SK-N-SH treated with all-trans-retinoic acid at 6 μM for 48 hours (cell line): ENCODE data around the gene SNX18.

Experiments used
- ATAC-seq: fragments of 200-7000 bp; cut with Tn5 transposase; 3 replicates; pipeline ENCODE4 v1.9.1; 2020; ENCODE audit warnings: mild to moderate bottlenecking, moderate library complexity
- ARNTL ChIP-seq: fragments of 450-650 bp; formaldehyde crosslinking; IDR thresholded peaks from 2 replicates; pipeline ENCODE4 v1.5.0; 2020; ENCODE audit warnings: low read depth, mild to moderate bottlenecking, moderate library complexity, borderline replicate concordance
- BACH2 ChIP-seq: fragments of 250-450 bp; sonication (Bioruptor Pico); IDR thresholded peaks from 2 replicates; pipeline ENCODE4 v1.9.0; 2021; ENCODE audit warnings: mild to moderate bottlenecking, borderline replicate concordance
- CSDC2 ChIP-seq: fragments of 250-450 bp; sonication (Bioruptor Pico); IDR thresholded peaks from 2 replicates; pipeline ENCODE4 v1.5.0; 2020; ENCODE audit warnings: mild to moderate bottlenecking, moderate library complexity
- ESRRG ChIP-seq: fragments of 250-450 bp; sonication (Bioruptor Pico); IDR thresholded peaks from 2 replicates; pipeline ENCODE4 v1.6.1; 2021; ENCODE audit warnings: mild to moderate bottlenecking
- GLIS3 ChIP-seq: fragments of 250-450 bp; sonication (Bioruptor Pico); IDR thresholded peaks from 2 replicates; pipeline ENCODE4 v1.5.0; 2020; ENCODE audit warnings: mild to moderate bottlenecking, moderate library complexity
- OSR1 ChIP-seq: fragments of 250-450 bp; sonication (Bioruptor Pico); IDR thresholded peaks from 2 replicates; pipeline ENCODE4 v1.8.0; 2022; ENCODE audit warnings: moderate library complexity, mild to moderate bottlenecking, inconsistent platforms
- PPARA ChIP-seq: fragments of 250-450 bp; sonication (Bioruptor Pico); IDR thresholded peaks from 2 replicates; pipeline ENCODE4 v1.5.0; 2020; ENCODE audit warnings: mild to moderate bottlenecking, borderline replicate concordance
- RARB ChIP-seq: fragments of 250-450 bp; sonication (Bioruptor Pico); IDR thresholded peaks from 2 replicates; pipeline ENCODE4 v1.8.0; 2021; ENCODE audit warnings: mild to moderate bottlenecking, moderate library complexity
- SNAI2 ChIP-seq: fragments of 250-450 bp; sonication (Bioruptor Pico); IDR thresholded peaks from 2 replicates; pipeline ENCODE4 v1.5.0; 2020; ENCODE audit warnings: mild to moderate bottlenecking, moderate library complexity
- TCF4 ChIP-seq: fragments of 250-450 bp; sonication (Bioruptor Pico); IDR thresholded peaks from 2 replicates; pipeline ENCODE4 v1.8.0; 2021; ENCODE audit warnings: mild to moderate bottlenecking, moderate library complexity, borderline replicate concordance
- ZC3H10 ChIP-seq: fragments of 250-450 bp; sonication (Bioruptor Pico); IDR thresholded peaks from 2 replicates; pipeline ENCODE4 v1.5.1; 2021; ENCODE audit warnings: mild to moderate bottlenecking, moderate library complexity
- ZFP3 ChIP-seq: fragments of 250-450 bp; sonication (Bioruptor Pico); IDR thresholded peaks from 2 replicates; pipeline ENCODE4 v1.5.0; 2020; ENCODE audit warnings: mild to moderate bottlenecking, moderate library complexity
- ZFP30 ChIP-seq: fragments of 450-650 bp; formaldehyde crosslinking; IDR thresholded peaks from 2 replicates; pipeline ENCODE4 v1.5.0; 2022; ENCODE audit warnings: mild to moderate bottlenecking, moderate library complexity
- ZNF565 ChIP-seq: fragments of 450-650 bp; formaldehyde crosslinking; conservative IDR thresholded peaks from 2 replicates; pipeline ENCODE4 v1.5.0; 2020; ENCODE audit warnings: low read depth, mild to moderate bottlenecking, moderate library complexity
- ZNF8 ChIP-seq: fragments of 450-650 bp; formaldehyde crosslinking; IDR thresholded peaks from 2 replicates; pipeline ENCODE4 v1.5.0; 2020; ENCODE audit warnings: mild to moderate bottlenecking, moderate library complexity
- TF ChIP-seq, protein P1 (sequence below): fragments of 250-450 bp; sonication (Bioruptor Pico); IDR thresholded peaks from 2 replicates; pipeline ENCODE4 v1.5.1; 2021; ENCODE audit warnings: mild to moderate bottlenecking, moderate library complexity
- TF ChIP-seq, protein P2 (sequence below): fragments of 250-450 bp; sonication (Bioruptor Pico); IDR thresholded peaks from 2 replicates; pipeline ENCODE4 v1.5.0; 2020; ENCODE audit warnings: mild to moderate bottlenecking, moderate library complexity
- TF ChIP-seq, protein P3 (sequence below): fragments of 250-450 bp; sonication (Bioruptor Pico); IDR thresholded peaks from 2 replicates; pipeline ENCODE4 v1.8.0; 2020; ENCODE audit warnings: mild to moderate bottlenecking, moderate library complexity, borderline replicate concordance
- TF ChIP-seq, protein P4 (sequence below): fragments of 250-450 bp; sonication (Bioruptor Pico); IDR thresholded peaks from 2 replicates; pipeline ENCODE4 v1.5.1; 2020; ENCODE audit warnings: low read depth, mild to moderate bottlenecking, moderate library complexity
- TF ChIP-seq, protein P5 (sequence below): fragments of 250-450 bp; sonication (Bioruptor Pico); IDR thresholded peaks from 2 replicates; pipeline ENCODE4 v1.8.0; 2021; ENCODE audit warnings: low read depth, mild to moderate bottlenecking, moderate library complexity, borderline replicate concordance

The SNX18 gene

DNA sequence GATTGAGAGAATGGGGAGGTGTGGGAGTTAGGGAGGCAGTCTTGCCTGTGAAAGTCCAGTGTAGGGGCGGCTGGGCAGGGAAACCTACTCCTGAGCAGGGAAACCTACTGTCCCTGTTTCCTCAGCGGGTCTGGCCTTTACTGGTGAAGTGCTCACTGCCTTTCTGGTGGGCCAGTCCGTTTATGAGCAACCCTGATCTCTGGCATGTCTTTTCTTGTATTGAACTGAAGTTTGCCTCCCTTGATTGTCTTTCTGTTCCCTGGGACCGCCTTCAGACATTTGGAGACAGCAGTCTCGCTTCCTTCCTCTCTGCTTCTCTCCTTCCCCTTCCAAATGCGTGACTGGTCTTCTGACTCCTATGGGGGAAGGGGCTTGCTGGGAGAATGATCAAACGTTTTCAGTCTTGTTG lies 2.9 kb downstream of the SNX18 start:
- ATAC-seq, result no peak
- TF ChIP-seq, protein P1, sequence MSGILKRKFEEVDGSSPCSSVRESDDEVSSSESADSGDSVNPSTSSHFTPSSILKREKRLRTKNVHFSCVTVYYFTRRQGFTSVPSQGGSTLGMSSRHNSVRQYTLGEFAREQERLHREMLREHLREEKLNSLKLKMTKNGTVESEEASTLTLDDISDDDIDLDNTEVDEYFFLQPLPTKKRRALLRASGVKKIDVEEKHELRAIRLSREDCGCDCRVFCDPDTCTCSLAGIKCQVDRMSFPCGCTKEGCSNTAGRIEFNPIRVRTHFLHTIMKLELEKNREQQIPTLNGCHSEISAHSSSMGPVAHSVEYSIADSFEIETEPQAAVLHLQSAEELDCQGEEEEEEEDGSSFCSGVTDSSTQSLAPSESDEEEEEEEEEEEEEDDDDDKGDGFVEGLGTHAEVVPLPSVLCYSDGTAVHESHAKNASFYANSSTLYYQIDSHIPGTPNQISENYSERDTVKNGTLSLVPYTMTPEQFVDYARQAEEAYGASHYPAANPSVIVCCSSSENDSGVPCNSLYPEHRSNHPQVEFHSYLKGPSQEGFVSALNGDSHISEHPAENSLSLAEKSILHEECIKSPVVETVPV (CRISPR knock-in tag), result no peak
- TF ChIP-seq TCF4 (CRISPR knock-in tag) (no peak), BACH2 (CRISPR knock-in tag) (no peak), ESRRG (no peak), PPARA (CRISPR knock-in tag) (no peak), CSDC2 (CRISPR knock-in tag) (no peak), ARNTL (no peak), OSR1 (no peak), ZNF565 (CRISPR knock-in tag) (no peak), GLIS3 (no peak), RARB (no peak), SNAI2 (no peak), ZFP30 (CRISPR knock-in tag) (no peak), ZNF8 (no peak), ZFP3 (CRISPR knock-in tag) (no peak)
- TF ChIP-seq, protein P2, sequence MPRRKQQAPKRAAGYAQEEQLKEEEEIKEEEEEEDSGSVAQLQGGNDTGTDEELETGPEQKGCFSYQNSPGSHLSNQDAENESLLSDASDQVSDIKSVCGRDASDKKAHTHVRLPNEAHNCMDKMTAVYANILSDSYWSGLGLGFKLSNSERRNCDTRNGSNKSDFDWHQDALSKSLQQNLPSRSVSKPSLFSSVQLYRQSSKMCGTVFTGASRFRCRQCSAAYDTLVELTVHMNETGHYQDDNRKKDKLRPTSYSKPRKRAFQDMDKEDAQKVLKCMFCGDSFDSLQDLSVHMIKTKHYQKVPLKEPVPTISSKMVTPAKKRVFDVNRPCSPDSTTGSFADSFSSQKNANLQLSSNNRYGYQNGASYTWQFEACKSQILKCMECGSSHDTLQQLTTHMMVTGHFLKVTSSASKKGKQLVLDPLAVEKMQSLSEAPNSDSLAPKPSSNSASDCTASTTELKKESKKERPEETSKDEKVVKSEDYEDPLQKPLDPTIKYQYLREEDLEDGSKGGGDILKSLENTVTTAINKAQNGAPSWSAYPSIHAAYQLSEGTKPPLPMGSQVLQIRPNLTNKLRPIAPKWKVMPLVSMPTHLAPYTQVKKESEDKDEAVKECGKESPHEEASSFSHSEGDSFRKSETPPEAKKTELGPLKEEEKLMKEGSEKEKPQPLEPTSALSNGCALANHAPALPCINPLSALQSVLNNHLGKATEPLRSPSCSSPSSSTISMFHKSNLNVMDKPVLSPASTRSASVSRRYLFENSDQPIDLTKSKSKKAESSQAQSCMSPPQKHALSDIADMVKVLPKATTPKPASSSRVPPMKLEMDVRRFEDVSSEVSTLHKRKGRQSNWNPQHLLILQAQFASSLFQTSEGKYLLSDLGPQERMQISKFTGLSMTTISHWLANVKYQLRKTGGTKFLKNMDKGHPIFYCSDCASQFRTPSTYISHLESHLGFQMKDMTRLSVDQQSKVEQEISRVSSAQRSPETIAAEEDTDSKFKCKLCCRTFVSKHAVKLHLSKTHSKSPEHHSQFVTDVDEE (CRISPR knock-in tag), result no peak
- TF ChIP-seq, protein P3, sequence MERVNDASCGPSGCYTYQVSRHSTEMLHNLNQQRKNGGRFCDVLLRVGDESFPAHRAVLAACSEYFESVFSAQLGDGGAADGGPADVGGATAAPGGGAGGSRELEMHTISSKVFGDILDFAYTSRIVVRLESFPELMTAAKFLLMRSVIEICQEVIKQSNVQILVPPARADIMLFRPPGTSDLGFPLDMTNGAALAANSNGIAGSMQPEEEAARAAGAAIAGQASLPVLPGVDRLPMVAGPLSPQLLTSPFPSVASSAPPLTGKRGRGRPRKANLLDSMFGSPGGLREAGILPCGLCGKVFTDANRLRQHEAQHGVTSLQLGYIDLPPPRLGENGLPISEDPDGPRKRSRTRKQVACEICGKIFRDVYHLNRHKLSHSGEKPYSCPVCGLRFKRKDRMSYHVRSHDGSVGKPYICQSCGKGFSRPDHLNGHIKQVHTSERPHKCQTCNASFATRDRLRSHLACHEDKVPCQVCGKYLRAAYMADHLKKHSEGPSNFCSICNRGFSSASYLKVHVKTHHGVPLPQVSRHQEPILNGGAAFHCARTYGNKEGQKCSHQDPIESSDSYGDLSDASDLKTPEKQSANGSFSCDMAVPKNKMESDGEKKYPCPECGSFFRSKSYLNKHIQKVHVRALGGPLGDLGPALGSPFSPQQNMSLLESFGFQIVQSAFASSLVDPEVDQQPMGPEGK (CRISPR knock-in tag), result no peak
- TF ChIP-seq, protein P4, sequence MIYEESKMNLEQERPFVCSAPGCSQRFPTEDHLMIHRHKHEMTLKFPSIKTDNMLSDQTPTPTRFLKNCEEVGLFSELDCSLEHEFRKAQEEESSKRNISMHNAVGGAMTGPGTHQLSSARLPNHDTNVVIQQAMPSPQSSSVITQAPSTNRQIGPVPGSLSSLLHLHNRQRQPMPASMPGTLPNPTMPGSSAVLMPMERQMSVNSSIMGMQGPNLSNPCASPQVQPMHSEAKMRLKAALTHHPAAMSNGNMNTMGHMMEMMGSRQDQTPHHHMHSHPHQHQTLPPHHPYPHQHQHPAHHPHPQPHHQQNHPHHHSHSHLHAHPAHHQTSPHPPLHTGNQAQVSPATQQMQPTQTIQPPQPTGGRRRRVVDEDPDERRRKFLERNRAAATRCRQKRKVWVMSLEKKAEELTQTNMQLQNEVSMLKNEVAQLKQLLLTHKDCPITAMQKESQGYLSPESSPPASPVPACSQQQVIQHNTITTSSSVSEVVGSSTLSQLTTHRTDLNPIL, result no peak
- TF ChIP-seq, all 23 proteins: peak for 0

DNA sequence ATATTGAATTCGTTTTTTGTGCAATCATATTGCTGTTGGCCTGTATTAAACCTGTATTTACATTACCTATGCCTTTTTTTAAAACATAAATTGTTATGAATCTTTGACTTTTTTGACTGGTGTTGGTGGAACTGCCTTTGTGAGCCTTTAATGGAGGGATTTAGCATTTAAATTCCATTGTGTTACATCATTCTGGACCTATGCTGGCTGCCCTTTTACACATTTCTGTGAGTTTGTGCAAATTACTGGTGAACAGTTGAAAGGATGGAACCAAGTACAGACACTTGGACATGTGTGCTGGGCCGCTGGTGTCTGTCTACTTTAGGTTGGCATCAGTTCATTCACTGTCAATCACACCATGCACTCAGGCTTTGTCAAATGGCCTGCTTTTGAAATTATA lies 3.4 kb downstream of the SNX18 start:
- ATAC-seq, result no peak

DNA sequence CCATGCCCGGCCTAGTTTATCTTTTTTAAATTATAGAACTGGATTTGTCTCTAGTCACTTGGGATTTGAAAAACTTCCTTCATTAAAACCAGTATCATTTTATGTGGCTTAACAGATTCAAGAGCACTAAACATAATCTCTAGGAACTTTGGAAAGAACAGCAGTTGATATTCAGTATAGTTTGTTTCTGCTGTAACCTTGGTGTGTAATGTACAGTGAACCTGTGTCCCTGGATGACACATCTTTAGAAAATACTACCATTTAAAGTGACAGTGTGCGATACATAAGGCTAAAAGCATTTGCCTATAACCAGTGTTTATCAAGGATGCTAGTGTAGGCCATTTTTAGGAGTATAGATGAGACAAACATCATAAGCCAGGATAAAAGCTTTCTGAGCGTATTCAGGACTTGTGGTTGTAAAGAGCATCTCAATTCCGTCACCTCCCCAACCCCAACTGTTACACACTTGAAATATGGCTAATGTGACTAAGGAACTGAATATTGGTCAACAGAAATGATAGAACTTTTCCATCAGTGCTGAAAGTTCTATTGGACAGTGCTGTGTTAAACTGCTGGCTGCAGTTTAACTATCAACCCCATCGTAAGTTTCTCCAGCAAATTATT lies 4.4 kb downstream of the SNX18 start:
- no peak for ATAC-seq
- TF ChIP-seq, protein P1 (CRISPR knock-in tag), result no peak
- TF ChIP-seq ESRRG, result no peak
- TF ChIP-seq, protein P2 (CRISPR knock-in tag), result no peak
- TF ChIP-seq, protein P3 (CRISPR knock-in tag), result no peak
- no peak for TF ChIP-seq ZC3H10
- no peak for TF ChIP-seq RARB

More for the DNA sequence above, 3.4 kb downstream of the SNX18 start:
- TF ChIP-seq, protein P5, sequence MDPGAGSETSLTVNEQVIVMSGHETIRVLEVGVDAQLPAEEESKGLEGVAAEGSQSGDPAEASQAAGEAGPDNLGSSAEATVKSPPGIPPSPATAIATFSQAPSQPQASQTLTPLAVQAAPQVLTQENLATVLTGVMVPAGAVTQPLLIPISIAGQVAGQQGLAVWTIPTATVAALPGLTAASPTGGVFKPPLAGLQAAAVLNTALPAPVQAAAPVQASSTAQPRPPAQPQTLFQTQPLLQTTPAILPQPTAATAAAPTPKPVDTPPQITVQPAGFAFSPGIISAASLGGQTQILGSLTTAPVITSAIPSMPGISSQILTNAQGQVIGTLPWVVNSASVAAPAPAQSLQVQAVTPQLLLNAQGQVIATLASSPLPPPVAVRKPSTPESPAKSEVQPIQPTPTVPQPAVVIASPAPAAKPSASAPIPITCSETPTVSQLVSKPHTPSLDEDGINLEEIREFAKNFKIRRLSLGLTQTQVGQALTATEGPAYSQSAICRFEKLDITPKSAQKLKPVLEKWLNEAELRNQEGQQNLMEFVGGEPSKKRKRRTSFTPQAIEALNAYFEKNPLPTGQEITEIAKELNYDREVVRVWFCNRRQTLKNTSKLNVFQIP (CRISPR knock-in tag), result no peak
- TF ChIP-seq PPARA (CRISPR knock-in tag), result no peak
- no peak for TF ChIP-seq GLIS3
- no peak for TF ChIP-seq ARNTL
